Esophagus (tissue), 2 donors: ENCODE results near the gene EPS8. TPM values are rescaled to one million over a fixed set of nuclear protein-coding genes. Genes with fewer than 3 reads are reported as not detected.

Experiments used
- H3K27ac ChIP-seq, 2 donors: one replicate each; pipeline ENCODE4 v1.5.1; 2013; ENCODE audit warnings: low read depth in 2 of 2, mild to moderate bottlenecking in 2 of 2, inconsistent platforms in 1 of 2, low read length in 1 of 2, moderate library complexity in 1 of 2
- H3K27me3 ChIP-seq, 2 donors: one replicate each; pipeline ENCODE4 v1.6.1; 2013; ENCODE audit warnings: low read length in 2 of 2, control low read depth in 1 of 2, mild to moderate bottlenecking in 1 of 2; ENCODE audit not compliant: insufficient read depth in 2 of 2, control insufficient read depth in 1 of 2
- H3K36me3 ChIP-seq, 2 donors: one replicate each; pipeline ENCODE4 v1.6.1; 2013; ENCODE audit warnings: low read length in 1 of 2; ENCODE audit not compliant: control insufficient read depth in 2 of 2, insufficient read depth in 2 of 2
- H3K4me1 ChIP-seq, 2 donors: one replicate each; pipeline ENCODE4 v1.6.1; 2013; ENCODE audit warnings: low read length in 1 of 2; ENCODE audit not compliant: control insufficient read depth in 2 of 2, insufficient read depth in 2 of 2
- H3K4me3 ChIP-seq, 2 donors: one replicate each; pipeline ENCODE4 v1.5.1; 2013; ENCODE audit warnings: low read length in 2 of 2, mild to moderate bottlenecking in 2 of 2, low read depth in 1 of 2, moderate library complexity in 1 of 2
- H3K9me3 ChIP-seq, 2 donors: one replicate each; pipeline ENCODE4 v1.6.1; 2013; ENCODE audit warnings: mild to moderate bottlenecking in 2 of 2, low read depth in 1 of 2, low read length in 1 of 2, moderate library complexity in 1 of 2; ENCODE audit not compliant: control insufficient read depth in 2 of 2, insufficient read depth in 1 of 2
- WGBS, 2 donors: extraction: QIAGEN DNeasy Blood & Tissue Kit; methylation state at CpG; one replicate each; pipeline ENCODE4 v1.1.7; 2013; 5-methylcytosine and 5-hydroxymethylcytosine counted together
- polyA plus RNA-seq, 2 donors: library from polyadenylated mRNA; stranded (reverse); fragments of 200-250 nt; gene quantifications; one replicate each; pipeline ENCODE4 v1.2.3, GENCODE V29; 2013
- donor health status: healthy with polysubstance abuse.
- donor health status: Bipolar disorder and iron deficiency.

The EPS8 gene
- polyA plus RNA-seq, 2 donors: 6.7 to 7.9 TPM

DNA sequence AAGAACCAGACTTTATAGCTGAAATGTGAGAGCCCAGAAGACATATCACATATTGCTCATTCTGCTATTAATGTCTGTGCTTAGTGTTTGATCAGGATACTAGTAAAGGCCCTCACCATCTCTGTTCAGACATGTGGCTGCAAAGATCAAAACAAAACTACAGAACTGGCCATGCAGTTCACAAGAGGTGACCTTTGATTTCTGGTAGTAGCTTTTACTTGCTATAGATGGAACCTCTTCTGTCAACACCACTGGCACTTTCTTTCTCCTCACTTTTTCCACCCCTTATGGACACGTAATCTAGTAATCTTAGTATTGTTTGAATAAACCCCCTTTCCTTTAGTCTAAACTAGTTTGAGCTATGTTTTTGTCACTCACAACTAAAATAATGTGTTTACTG lies 214.8 kb downstream of the EPS8 start:
- Histone ChIP-seq H3K27me3 (no peaks in the 10 kb centered on the region), H3K4me1 (no peaks in the 10 kb centered on the region), H3K4me3 (no peak overlapping the region), H3K36me3 (no peaks in the 10 kb centered on the region), H3K27ac (no peak overlapping the region), H3K9me3 (no peaks in the 10 kb centered on the region)
- 94 to 95% methylated on average over 1 of the region's 1 CpG for WGBS, 2 donors

Other genes starting within 250 kb of the EPS8 start
- 10 to 100 TPM; 65.5 to 80.7 TPM for gene STRAP, start 93.0 kb upstream of the EPS8 start, polyA plus RNA-seq
- gene DERA, start 121.9 kb upstream of the EPS8 start, polyA plus RNA-seq: 10 to 100 TPM; 30.7 to 37.2 TPM